Posterior vena cava (tissue), 2 donors: ENCODE measurements around the gene LMX1B. TPM values are rescaled to one million over a fixed set of nuclear protein-coding genes. Genes with fewer than 3 reads are reported as not detected.
A peak's percentile ranks its signal among the peaks of the same experiment; 100 is the strongest.

ENCODE experiments used
- DNase-seq: peaks from one replicate; pipeline ENCODE4 v3.0.0-alpha.2; 2020; ENCODE audit warnings: low spot score
- intact Hi-C, 2 donors: fragments of 100-400 bp; cut with DNase I; formaldehyde crosslinking; loops; one replicate each; pipeline versions ENCODE4 v1.14.1 to v1.14.2; 2022 to 2023
- total RNA-seq, 2 donors: library from RNA; stranded (reverse); fragmentation: NEBNext Ultra II Directional; extraction: Animal tissue kit (Norgen Biotek cat#: 25700); gene quantifications; one replicate each; pipeline ENCODE4 v1.2.1, GENCODE V29; 2021
- donor health status: DM: yes; HTN: yes; CAD: no.
- donor health status: DM: yes; HTN: yes; CAD: no.

LMX1B gene
- total RNA-seq, 2 donors from 2014 or later, result 1.4 to 1.6 TPM

- intact Hi-C loops, result no loop called here
- peak; percentile 10 for DNase-seq
These were observed 14.6 kb upstream of the LMX1B start for GRCh38 chr9:126599047-126599650.

- peak; percentile 82 for DNase-seq
- intact Hi-C loops, result no loop called here
These were observed 9.4 kb upstream of the LMX1B start for GRCh38 chr9:126604059-126605055.

GRCh38 chr9:126605792-126606482, 7.8 kb upstream of the LMX1B start:
- intact Hi-C loops, result no loop called here
- peak; percentile 66 for DNase-seq

- intact Hi-C loops, result no loop called here
- no peak for DNase-seq
These were observed 7.3 kb upstream of the LMX1B start for GRCh38 chr9:126606483-126606870.

GRCh38 chr9:126607086-126607485, 6.6 kb upstream of the LMX1B start:
- peak; percentile 64 for DNase-seq
- intact Hi-C loops, result no loop called here

- peak; percentile 38 for DNase-seq
- intact Hi-C loops, result no loop called here
These were observed 6.0 kb upstream of the LMX1B start for GRCh38 chr9:126607731-126608130.

GRCh38 chr9:126608551-126608950, 5.2 kb upstream of the LMX1B start:
- DNase-seq, result peak; percentile 34
- intact Hi-C loops, result no loop called here

GRCh38 chr9:126609191-126609590, 4.5 kb upstream of the LMX1B start:
- intact Hi-C loops, result no loop called here
- peak; percentile 32 for DNase-seq

GRCh38 chr9:126609711-126610388, 3.9 kb upstream of the LMX1B start:
- DNase-seq, result peak; percentile 76
- intact Hi-C loops, result loop anchor here in 1 of 2 donors (5.0 kb wide), 1 partner anchor 172 kb away; no protein-coding TSS in a partner anchor

GRCh38 chr9:126611193-126611591, 2.5 kb upstream of the LMX1B start:
- intact Hi-C loops, result loop anchor here in 1 of 2 donors (5.0 kb wide), 1 partner anchor 171 kb away; no protein-coding TSS in a partner anchor
- peak; percentile 81 for DNase-seq

GRCh38 chr9:126611592-126612325, 2.0 kb upstream of the LMX1B start:
- peak; percentile 93 for DNase-seq
- intact Hi-C loops, result loop anchor here in 1 of 2 donors (5.0 kb wide), 1 partner anchor 171 kb away; no protein-coding TSS in a partner anchor

- intact Hi-C loops, result loop anchor here in 1 of 2 donors (5.0 kb wide), 1 partner anchor 170 kb away; no protein-coding TSS in a partner anchor
- peak; percentile 66 for DNase-seq
These were observed 1.4 kb upstream of the LMX1B start for GRCh38 chr9:126612326-126612812.

- DNase-seq, result peak; percentile 81
- intact Hi-C loops, result loop anchor here in 1 of 2 donors (5.0 kb wide), 1 partner anchor 169 kb away; no protein-coding TSS in a partner anchor
These were observed 701 bp upstream of the LMX1B start for GRCh38 chr9:126612813-126613641.

GRCh38 chr9:126614088-126614454, 343 bp downstream of the LMX1B start:
- intact Hi-C loops, result loop anchor here in 1 of 2 donors (5.0 kb wide), 1 partner anchor 168 kb away; no protein-coding TSS in a partner anchor
- peak; percentile 69 for DNase-seq

GRCh38 chr9:126614455-126615244, 922 bp downstream of the LMX1B start:
- DNase-seq, result peak; percentile 76
- intact Hi-C loops, result loop anchor here in 1 of 2 donors (5.0 kb wide), 1 partner anchor 168 kb away; no protein-coding TSS in a partner anchor

- intact Hi-C loops, result no loop called here
These were observed 1.6 kb downstream of the LMX1B start for GRCh38 chr9:126615245-126615790.

More at GRCh38 chr9:126615245-126615790, 1.6 kb downstream of the LMX1B start:
- peak; percentile 85 for DNase-seq
